RWPE2 (cell line): ENCODE results near the gene SSBP3.

Experiments used
- ATAC-seq: fragments of 200-7000 bp; cut with Tn5 transposase; 3 replicates; pipeline ENCODE4 v1.9.1; 2021; ENCODE audit warnings: low read depth
- DNase-seq: peaks from one replicate; pipeline ENCODE4 v3.0.0-alpha.2; 2020; ENCODE audit warnings: low spot score
- H3K27ac ChIP-seq: fragments of 450-650 bp; 2 replicates; pipeline ENCODE4 v1.5.1; 2017; ENCODE audit warnings: mild to moderate bottlenecking; ENCODE audit not compliant: poor library complexity, severe bottlenecking
- H3K27me3 ChIP-seq: fragments of 250-450 bp; sonication (Bioruptor Pico); 2 replicates; pipeline ENCODE4 v1.5.1; 2021; ENCODE audit warnings: mild to moderate bottlenecking, moderate library complexity; ENCODE audit not compliant: insufficient read depth, poor library complexity, severe bottlenecking
- H3K36me3 ChIP-seq: fragments of 250-450 bp; sonication (Bioruptor Pico); 2 replicates; pipeline ENCODE4 v1.5.1; 2020; ENCODE audit warnings: low read depth, mild to moderate bottlenecking, moderate library complexity
- H3K4me1 ChIP-seq: fragments of 250-450 bp; sonication (Bioruptor Pico); 2 replicates; pipeline ENCODE4 v1.5.1; 2021; ENCODE audit warnings: mild to moderate bottlenecking, moderate library complexity; ENCODE audit not compliant: insufficient read depth, poor library complexity, severe bottlenecking
- H3K4me3 ChIP-seq: fragments of 250-450 bp; sonication (Bioruptor Pico); 2 replicates; pipeline ENCODE4 v1.5.1; 2021; ENCODE audit warnings: mild to moderate bottlenecking, moderate library complexity; ENCODE audit not compliant: severe bottlenecking
- H3K9me3 ChIP-seq: fragments of 250-450 bp; sonication (Bioruptor Pico); 2 replicates; pipeline ENCODE4 v1.5.1; 2021; ENCODE audit warnings: mild to moderate bottlenecking, moderate library complexity; ENCODE audit not compliant: severe bottlenecking
- CTCF ChIP-seq: fragments of 450-650 bp; IDR thresholded peaks from one replicate; pipeline ENCODE4 v1.5.1; 2017; ENCODE audit warnings: mild to moderate bottlenecking, moderate library complexity; ENCODE audit not compliant: poor library complexity, severe bottlenecking

SSBP3 gene

GRCh38 chr1:54240741-54241335 is 165.4 kb downstream of the SSBP3 start:
- no peak overlapping the region for H3K27ac ChIP-seq
- no peaks in the 10 kb centered on the region for H3K9me3 ChIP-seq
- no peaks in the 10 kb centered on the region for H3K27me3 ChIP-seq
- DNase-seq (no peak), ATAC-seq (no peak)
- H3K4me3 ChIP-seq = no peak overlapping the region
- H3K36me3 ChIP-seq = no peaks in the 10 kb centered on the region
- no peaks in the 10 kb centered on the region for H3K4me1 ChIP-seq
- no peak for TF ChIP-seq CTCF

GRCh38 chr1:54239631-54240031 is 166.6 kb downstream of the SSBP3 start:
- H3K27ac ChIP-seq = no peak overlapping the region

GRCh38 chr1:54239035-54239383 is 167.2 kb downstream of the SSBP3 start:
- no peak for TF ChIP-seq CTCF
- Histone ChIP-seq H3K27ac (no peak overlapping the region), H3K9me3 (no peaks in the 10 kb centered on the region), H3K36me3 (no peaks in the 10 kb centered on the region), H3K4me1 (no peaks in the 10 kb centered on the region), H3K4me3 (no peak overlapping the region), H3K27me3 (no peaks in the 10 kb centered on the region)
- ATAC-seq (no peak), DNase-seq (no peak)

More at GRCh38 chr1:54239631-54240031, 166.6 kb downstream of the SSBP3 start:
- H3K36me3 ChIP-seq = no peaks in the 10 kb centered on the region
- no peak overlapping the region for H3K4me3 ChIP-seq
- DNase-seq = no peak
- H3K27me3 ChIP-seq = no peaks in the 10 kb centered on the region
- no peaks in the 10 kb centered on the region for H3K4me1 ChIP-seq
- no peaks in the 10 kb centered on the region for H3K9me3 ChIP-seq
- TF ChIP-seq CTCF = no peak
- no peak for ATAC-seq

- H3K27me3 ChIP-seq = no peaks in the 10 kb centered on the region
- H3K36me3 ChIP-seq = no peaks in the 10 kb centered on the region
- no peaks in the 10 kb centered on the region for H3K4me1 ChIP-seq
- no peak overlapping the region for H3K4me3 ChIP-seq
- no peaks in the 10 kb centered on the region for H3K9me3 ChIP-seq
- ATAC-seq (no peak), DNase-seq (no peak)
- no peak for TF ChIP-seq CTCF
- H3K27ac ChIP-seq = no peak overlapping the region
These were observed 167.7 kb downstream of the SSBP3 start for GRCh38 chr1:54238353-54239034.

- Histone ChIP-seq H3K9me3 (no peaks in the 10 kb centered on the region), H3K27ac (no peak overlapping the region), H3K4me3 (no peak overlapping the region), H3K27me3 (no peaks in the 10 kb centered on the region), H3K4me1 (no peaks in the 10 kb centered on the region), H3K36me3 (no peaks in the 10 kb centered on the region)
- no peak for TF ChIP-seq CTCF
- DNase-seq = no peak
- no peak for ATAC-seq
These were observed 168.6 kb downstream of the SSBP3 start for GRCh38 chr1:54237586-54237985.
